Effector CD8-positive, alpha-beta T cell (primary cell): ENCODE measurements around the gene CLCN1.
A peak's percentile ranks its signal among the peaks of the same experiment; 100 is the strongest.

ENCODE experiments used
- DNase-seq: peaks from one replicate; lab custom pipeline; 2025; lab: John Stamatoyannopoulos, UW

Gene CLCN1

DNA sequence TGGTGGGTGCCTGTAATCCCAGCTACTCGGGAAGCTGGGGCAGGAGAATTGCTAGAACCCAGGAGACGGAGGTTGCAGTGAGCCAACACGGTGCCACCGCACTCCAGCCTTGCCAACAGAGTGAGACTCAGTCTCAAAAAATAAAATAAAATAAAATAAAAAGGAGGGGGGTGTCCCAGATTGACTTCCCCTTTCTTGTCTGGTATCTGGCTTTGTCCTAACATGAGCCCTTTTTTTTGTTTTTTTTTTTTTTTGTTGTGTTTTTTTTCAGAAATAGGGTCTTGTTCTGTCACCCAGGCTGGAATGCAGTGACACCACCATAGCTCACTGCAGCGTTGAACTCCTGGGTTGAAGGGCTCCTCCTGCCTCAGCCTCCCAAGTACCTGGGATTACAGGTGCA, 23.0 kb upstream of the CLCN1 start:
- DNase-seq, result no peak

DNA sequence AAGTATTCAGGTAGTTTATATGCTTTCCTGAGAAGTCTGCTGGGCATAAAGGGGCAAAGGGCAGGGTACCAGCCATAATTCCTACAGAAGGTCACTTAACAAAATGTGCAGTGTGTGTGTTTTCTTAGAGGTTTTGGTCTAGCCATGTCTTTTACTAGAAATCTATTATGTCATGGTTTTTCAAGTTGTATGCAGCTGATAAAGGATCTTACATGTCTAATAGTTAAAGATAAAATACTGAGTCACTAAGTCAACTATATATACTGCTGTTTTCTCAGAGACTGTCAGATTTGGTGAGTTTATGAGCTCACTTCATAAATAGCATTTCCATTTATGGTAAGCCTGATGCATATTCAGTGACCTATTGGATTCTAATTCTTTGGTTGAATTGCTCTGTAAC, 20.0 kb upstream of the CLCN1 start:
- DNase-seq, result no peak

DNA sequence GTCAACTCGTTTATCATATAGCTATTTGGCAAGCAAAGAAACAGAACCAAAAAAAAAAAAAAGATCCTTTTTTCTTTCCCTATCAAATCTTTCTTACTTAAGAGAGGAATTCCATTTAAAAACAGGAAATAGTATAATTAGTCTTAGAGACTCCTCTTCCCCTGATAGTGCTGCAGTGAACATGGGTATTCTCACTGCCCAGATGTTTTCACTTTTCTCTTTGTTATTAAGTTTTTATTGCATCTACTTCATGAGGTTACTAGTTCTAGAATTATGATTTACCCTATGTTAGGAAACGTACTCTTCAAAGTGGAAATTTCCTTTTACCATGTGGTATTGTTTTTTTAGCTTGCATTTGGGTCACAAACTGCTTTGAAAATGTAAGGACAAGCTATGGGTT, 19.2 kb upstream of the CLCN1 start:
- DNase-seq, result no peak

DNA sequence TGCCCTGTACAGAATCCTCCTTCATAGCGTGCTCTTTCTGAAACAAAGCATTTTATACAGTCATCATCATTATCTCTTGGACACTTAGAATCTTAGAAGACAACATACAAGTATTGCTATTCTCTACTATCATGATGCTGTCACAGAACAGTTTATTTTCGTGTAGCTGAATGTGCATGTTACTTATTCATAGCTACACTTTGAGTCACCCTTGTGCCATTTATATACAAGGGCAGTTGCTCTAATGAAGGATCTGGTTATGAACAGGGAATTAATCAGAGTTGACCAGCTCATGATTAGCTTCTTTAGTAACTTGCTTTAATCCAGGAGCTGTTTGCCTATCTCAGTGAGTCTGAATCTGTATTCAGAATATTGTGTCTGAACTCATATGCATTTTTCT, 16.6 kb upstream of the CLCN1 start:
- no peak for DNase-seq

DNA sequence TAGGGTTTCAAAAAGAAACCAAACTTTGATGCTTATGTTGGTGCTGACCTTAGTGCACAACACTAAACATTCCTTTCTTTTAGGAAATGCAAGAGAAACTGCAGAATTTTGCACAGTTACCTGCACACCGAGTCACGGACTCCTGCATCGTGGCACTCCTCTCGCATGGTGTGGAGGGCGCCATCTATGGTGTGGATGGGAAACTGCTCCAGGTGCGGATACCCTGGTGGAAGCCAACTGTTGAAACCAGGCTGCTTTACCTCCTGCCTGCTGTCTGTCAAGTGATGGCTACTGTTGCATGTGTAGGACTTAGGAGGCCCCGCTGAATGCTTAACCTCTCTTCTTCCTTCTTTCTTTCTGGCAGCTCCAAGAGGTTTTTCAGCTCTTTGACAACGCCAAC, 16.1 kb upstream of the CLCN1 start:
- peak; percentile 33 for DNase-seq

DNA sequence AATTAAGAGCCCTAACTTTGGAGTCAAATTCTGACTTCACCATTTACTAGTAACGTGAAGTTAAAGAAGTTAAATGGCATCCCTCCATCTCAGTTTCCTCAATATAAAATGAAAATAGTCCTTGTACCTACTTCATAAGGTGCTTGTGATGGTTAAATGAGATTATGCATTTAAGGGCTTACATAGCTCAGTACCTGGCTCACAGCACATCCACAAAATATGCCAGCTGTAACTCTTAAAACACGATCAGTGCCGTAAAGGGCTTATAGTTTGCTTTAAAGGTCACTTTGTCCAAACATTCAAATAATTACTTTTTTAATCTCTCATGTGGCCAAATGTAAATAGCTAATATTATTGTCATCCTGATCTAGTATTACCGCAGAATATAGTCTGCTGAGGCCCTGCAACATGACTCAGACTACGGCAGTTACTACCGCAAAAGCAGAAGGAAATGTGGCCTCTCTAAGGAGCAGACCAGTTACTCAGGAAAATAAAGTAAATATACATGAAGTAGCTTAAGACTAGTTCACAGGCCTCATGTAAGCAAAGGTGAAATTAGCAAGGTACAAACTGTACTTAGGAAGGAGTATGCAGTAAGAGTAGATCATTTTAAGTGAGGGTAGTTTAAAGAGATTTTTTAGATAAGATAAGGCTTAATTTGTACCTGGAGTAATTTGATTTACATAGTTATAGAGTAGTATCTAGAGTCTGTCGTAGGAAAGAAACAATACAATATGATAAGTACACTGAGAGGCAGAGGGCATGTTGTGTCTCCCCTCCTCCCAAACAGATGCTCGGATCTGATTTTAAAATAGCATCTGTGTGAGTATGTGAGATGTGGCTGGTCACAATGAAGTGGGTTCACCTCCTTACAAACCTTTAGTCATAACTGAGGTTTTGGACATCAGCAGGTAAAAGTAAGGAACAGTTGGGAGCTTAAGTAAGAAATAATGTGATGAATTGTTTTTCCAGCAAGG, 14.7 kb upstream of the CLCN1 start:
- DNase-seq, result no peak

DNA sequence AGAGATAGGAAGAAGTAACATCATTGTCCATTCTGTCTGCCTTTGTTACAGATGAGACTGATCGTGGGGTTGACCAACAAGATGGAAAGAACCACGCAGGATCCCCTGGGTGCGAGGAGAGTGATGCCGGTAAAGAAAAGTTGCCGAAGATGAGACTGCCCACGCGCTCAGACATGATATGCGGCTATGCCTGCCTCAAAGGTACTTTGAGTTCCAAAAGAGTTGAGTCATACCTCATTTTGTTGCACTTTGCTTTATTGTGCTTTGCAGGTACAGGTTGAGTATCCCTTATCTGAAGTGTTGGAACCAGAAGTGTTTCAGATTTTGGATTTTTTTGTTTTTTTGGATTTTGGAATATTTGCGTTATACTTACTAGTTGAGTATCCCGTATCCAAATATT, 12.2 kb upstream of the CLCN1 start:
- DNase-seq, result no peak

DNA sequence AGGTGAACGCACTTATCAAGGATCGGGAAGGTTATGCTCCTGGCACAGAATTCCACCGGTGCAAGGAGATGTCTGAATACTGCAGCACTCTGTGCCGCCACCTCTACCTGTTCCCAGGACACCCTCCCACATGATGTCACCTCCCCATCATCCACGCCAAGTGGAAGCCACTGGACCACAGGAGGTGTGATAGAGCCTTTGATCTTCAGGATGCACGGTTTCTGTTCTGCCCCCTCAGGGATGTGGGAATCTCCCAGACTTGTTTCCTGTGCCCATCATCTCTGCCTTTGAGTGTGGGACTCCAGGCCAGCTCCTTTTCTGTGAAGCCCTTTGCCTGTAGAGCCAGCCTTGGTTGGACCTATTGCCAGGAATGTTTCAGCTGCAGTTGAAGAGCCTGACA, 11.0 kb upstream of the CLCN1 start:
- no peak for DNase-seq

DNA sequence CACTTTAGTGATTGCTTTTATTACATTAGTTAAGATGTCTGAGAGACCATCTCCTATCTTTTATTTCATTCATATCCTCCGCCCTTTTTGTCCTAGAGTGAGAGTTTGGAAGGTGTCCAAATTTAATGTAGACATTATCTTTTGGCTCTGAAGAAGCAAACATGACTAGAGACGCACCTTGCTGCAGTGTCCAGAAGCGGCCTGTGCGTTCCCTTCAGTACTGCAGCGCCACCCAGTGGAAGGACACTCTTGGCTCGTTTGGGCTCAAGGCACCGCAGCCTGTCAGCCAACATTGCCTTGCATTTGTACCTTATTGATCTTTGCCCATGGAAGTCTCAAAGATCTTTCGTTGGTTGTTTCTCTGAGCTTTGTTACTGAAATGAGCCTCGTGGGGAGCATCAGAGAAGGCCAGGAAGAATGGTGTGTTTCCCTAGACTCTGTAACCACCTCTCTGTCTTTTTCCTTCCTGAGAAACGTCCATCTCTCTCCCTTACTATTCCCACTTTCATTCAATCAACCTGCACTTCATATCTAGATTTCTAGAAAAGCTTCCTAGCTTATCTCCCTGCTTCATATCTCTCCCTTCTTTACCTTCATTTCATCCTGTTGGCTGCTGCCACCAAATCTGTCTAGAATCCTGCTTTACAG, 10.4 kb upstream of the CLCN1 start:
- DNase-seq, result peak; percentile 50

DNA sequence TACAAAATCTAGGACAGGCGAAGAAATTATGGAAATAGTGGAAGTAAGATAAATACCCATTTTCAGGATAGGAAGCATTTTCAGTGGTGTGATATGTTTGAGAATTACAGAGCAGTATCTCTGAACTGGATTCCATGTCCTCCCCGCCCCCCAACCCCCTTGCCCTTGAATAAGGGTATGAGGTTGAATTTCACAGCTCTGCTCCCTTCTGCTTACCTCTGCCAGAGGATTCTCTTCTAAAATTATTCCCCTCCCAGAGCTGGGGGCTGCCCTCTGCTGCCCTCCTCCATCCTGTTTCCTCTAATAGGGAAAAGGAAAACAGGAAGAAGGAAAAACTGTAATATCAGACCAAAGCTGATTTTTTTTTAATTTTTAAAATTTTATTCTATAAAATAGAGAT, 7.3 kb upstream of the CLCN1 start:
- no peak for DNase-seq

DNA sequence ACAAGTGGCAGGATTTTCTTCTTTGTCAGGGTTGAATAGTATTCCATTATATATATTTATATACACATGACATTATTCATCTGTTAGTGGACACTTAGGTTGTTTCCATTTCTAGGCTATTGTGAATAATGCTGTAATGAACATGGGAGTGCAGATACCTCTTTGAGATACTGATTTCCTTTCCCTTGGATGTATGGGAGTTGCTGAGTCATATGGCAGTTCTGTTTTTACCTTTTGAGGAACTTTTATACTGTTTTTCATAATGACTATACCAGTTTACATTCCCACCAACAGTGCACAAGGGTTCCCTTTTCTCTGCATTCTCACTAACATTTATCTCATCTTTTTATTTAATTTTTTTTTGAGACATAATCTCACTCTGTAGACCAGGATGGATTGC, 1.8 kb upstream of the CLCN1 start:
- DNase-seq, result no peak

DNA sequence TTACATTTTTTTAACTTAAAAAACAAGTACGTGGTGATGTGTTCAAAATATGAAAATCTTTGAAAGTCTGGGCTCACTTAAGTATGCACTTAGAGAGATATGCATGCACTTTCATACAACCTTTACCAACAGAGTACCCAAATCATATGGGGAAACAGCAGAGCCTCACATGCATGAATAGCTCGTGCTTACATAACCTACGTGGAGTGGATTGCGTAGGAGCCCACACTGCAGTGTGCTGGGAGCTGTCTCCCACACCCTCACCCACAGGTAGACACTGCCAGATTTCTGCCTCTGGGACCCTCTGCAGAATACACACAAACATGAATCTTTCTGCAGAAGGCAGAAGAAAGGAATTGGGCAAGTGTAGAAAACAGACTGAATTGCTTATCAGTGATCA, 581 bp downstream of the CLCN1 start:
- DNase-seq, result no peak

DNA sequence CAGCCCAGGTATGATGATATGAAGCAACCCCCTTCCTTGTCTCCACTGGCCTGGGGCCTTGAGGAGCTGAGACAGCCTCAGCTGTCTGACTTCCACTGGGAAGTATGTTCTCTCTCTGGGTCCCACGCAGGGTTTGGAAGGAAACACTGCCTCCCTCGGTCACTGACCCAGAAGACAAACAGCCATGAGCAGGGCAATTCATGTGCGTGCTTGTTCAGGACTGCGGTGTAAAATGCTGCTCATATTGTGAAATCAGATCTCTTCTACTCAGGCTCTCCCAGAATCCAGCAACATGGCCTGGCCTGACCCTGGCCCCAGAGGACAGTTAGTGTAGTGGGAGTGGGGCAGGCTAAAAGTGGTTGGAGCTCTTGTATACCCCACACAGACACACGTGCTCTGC, 2.8 kb downstream of the CLCN1 start:
- DNase-seq, result no peak

DNA sequence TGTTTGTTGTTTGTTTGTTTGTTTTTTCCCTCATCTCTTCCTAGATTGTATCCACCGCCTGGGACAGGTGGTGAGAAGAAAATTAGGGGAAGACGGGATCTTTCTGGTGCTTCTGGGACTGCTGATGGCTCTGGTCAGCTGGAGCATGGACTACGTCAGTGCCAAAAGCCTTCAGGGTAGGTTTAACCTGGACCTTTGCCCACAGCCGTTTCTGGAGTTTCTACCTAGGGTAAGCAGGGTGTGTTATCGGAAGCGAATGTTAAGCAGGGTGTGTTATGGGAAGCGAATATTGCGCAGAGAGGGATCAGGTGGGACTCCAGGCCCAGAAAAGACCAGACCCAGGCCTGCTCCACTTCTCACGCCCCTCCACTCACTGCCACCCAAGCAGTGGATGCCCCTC, 4.7 kb downstream of the CLCN1 start:
- DNase-seq, result no peak

DNA sequence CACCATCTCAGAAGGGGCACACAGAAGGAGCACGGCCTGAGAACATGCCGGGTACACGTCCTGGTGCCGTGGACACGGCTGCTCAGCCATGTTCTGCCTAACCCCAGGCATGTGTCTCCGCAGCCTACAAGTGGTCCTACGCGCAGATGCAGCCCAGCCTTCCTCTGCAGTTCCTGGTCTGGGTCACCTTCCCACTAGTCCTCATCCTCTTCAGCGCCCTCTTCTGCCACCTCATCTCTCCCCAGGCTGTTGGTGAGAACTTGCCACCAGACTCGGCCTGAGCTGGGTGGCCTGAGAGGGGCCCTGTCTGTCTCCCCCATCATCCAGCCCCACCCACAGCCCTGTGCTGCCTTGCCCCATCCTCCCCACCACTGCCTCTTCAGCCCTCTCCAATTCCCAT, 5.3 kb downstream of the CLCN1 start:
- DNase-seq, result no peak

DNA sequence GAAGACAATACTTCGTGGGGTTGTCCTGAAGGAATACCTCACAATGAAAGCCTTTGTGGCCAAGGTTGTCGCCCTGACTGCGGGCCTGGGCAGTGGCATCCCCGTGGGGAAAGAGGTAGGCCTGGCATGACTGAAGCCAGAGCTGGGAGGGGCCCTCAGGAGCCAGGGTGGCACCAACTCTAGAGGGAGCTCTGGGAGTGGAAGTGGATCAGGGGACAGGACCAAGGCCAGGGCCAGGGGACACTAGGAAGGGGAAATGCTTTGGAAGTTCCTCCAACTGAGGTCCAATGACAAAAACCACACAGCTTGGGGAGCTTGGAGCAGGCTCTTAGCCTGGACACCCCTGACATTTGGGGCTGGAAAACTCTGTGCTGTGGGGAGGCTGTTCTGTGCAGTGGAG, 5.8 kb downstream of the CLCN1 start:
- no peak for DNase-seq

DNA sequence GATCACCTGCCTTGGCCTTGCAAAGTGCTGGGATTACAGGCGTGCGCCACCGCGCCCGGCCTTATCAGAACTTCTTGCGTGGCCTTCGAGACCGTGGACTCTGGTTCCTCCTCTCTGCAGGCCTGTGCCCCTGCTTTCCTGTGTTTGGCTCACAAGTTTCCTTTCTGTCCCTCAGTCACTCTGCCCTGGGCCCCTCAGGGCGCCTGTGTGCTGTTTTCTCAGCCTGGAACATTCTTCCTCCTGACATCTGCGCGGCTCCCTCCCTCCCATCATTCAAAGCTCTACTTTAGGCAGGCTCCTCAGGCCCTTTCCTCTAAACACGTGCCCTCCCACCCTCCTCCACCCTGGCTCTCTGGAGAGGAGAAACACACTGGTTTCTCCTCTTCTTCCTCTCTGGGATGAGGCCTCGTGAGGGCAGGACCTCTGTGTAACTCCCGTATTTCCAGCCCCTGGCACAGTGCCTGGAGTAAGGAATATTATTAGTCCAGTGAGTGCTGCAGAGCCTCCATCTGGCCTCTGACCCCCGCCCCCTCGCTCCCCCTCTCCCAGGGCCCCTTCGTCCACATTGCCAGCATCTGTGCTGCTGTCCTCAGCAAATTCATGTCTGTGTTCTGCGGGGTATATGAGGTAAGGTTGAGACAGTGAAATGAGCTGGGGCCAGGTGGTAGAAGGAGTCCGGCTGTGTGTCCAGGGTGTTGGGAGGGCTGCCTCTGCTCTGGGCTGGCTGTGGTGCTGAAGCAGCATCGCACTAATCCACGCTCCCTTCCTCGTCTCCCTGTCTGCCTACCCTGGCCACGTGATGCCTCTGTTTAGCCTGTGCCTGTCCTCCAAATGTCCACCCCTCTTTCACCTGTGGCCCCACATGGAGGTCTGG, 7.1 kb downstream of the CLCN1 start:
- no peak for DNase-seq

DNA sequence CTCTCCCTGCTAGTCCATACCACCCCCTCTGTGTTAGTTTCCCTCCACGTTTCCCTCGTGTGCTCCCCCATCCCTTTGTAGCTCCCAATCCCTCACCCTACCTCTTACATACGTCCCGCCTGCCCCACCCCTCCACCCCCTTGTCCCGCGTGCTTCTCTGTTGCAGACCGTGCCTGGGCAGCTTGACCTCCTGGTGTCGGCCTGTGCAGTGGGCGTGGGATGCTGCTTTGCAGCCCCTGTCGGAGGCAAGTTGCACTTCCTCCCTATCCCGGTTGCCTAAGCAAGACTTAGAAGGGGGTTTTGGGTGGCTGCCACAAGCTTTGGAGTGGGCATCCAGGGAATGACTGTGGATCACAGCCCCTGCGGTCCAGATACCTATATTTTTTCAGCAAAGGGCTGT, 7.7 kb downstream of the CLCN1 start:
- no peak for DNase-seq

DNA sequence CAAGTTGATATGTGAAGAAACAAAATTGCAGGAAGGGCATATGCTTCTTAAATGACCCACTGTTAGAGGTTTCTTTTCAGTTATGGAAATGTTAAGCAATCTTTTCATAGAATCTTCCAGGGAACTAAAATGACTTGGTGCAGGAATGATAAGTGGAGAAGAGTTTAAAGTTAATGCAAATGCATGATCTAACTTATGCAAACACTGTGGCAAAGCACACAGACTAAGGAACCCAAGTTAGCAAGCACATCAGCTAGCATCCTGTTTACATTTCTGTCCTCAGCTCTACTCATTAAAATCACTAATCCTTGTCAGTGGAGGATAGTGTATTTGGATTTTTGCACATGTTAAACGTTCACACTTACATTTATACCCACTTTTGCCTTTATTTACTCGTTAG, 9.3 kb downstream of the CLCN1 start:
- no peak for DNase-seq

DNA sequence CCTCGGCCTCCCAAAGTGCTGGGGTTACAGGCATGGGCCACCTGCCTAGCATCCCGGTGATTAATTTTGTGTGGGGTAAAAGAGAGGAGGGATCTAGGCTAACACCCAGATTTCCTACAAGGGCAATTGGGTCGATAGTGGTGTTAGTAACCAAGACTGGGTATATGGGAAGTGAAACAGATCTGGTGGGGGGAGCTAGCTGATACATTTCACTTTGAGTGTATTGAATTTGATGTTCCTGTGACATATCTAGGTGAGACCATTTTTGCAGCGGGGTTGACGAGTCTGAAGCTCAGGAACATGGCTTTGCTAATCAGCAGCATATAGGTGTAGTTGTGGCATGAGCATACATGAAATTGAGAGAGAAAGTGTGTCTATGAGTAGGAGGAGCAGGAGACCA, 12.0 kb downstream of the CLCN1 start:
- no peak for DNase-seq

DNA sequence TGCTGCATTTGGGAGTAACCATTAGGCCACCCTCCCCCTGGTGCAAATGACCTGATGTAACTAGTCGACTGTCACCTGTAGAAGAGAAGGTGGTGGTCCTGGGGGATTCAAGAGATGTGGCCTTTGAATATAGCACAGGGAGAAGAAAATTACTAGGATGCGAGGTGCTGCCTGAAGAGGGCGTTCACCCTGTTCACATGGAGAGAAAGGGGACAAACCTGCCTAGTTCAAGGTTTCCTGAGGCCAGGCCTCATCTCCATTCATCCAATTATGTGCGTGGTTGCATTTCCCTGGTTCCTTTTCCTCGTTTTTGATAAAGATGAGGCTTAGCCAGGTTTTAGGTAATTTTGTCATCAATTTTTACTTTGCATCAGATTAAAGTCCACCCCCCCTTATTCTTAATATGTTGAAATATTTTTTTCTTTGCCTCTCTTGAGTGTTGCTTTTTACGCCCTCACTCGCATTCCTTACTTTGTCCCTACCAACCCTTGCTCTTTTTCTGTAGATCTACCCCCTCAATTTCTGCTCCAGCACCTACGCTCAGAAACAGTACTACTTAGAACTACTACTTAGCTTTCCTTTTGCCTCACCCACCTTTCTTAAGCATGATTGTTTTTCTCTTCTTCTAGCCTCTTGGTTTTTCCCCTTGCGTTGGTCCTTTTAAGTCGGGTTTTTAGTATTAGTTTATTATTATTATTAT, 13.7 kb downstream of the CLCN1 start:
- DNase-seq, result no peak
